GM12878 (cell line): ENCODE measurements around the gene SVIL.

ENCODE experiments used
- EZH2 ChIP-seq: IDR thresholded peaks from 2 replicates; pipeline ENCODE4 v1.6.1; 2012; ENCODE audit warnings: low read depth, mild to moderate bottlenecking, control low read depth, inconsistent platforms, low read length, borderline replicate concordance; ENCODE audit not compliant: control insufficient read depth
- TF ChIP-seq, protein P1 (sequence below): IDR thresholded peaks from 2 replicates; pipeline ENCODE4 v1.6.1; 2011; ENCODE audit warnings: low read depth, mild to moderate bottlenecking, low read length, moderate library complexity, borderline replicate concordance; ENCODE audit errors: extremely low read depth

DNA sequence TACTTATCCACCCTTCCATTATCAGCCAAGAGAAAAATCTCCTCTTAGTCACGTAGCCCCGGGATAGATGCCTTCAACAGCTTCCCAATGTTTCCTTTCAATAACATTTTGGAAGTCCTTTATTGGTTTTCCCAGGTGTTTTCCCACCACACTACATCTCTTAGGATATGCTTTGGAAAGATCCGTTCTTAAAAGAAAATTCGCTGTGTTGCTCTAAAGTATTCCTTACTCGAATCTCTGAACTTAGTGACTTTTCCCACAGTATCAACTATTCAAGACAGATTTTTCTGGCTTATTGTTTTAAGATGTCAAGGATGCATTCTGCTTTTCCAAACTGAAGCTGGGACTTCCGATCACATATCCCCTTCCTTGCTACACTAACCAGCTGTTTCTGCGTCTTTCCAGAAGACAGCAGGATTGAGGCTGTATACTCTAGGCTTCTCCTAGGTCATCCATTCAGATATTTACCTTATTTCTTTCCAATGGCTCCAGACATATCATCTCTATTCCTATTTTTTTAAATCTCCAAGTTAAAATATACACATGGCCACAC lies 36.5 kb upstream of the SVIL start:
- TF ChIP-seq, protein P1, sequence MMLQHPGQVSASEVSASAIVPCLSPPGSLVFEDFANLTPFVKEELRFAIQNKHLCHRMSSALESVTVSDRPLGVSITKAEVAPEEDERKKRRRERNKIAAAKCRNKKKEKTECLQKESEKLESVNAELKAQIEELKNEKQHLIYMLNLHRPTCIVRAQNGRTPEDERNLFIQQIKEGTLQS = no peak
- no peak for TF ChIP-seq EZH2
